GM19395 (cell line): ENCODE measurements around the gene IST1.
"Not testable (repeated sequence)": the region's sequence is repeated elsewhere in the genome, so short reads cannot be mapped to it uniquely, and the experiment has no call there.

Source experiments
- ATAC-seq: cut with Tn5 transposase; IDR thresholded peaks from one replicate; pipeline ENCODE4 v1.9.1; 2021; ENCODE audit warnings: mild to moderate bottlenecking, moderate library complexity; ENCODE audit not compliant: unreplicated experiment

IST1 gene

GRCh38 chr16:71894921-71895678 is at the start of gene IST1:
TSS of gene IST1 (plus strand) at chr16:71895531. CDS start at chr16:71915641, 20,110 bp downstream.
- peak; percentile 78 for ATAC-seq

- peak; percentile 74 for ATAC-seq
Measured at GRCh38 chr16:71845639-71846430, 49.5 kb upstream of the IST1 start, which contains the start of gene ATXN1L. TSS of gene ATXN1L (plus strand) at chr16:71845976. CDS start at chr16:71849741, 3,765 bp downstream.

DNA sequence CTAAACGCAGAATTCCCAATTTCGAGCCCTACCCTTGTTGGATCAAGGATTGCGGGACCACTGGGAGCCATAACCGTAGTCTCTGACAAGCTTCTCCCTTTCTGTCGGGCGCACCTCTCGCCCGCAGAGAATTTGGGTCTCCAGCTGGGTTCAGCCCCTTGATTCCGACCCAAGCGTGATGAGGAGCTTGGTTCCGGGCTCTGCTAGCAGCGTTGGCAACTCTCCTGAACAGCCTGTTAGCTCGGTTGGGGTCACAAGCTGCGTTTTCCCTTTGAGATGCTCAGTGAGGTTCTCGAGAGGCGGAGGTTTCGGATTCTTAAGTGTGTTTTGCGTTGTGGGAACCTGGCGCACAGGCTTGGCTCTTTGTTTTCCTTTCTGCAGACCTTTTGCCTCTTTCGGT is 48.9 kb upstream of the IST1 start:
- ATAC-seq: no peak

DNA sequence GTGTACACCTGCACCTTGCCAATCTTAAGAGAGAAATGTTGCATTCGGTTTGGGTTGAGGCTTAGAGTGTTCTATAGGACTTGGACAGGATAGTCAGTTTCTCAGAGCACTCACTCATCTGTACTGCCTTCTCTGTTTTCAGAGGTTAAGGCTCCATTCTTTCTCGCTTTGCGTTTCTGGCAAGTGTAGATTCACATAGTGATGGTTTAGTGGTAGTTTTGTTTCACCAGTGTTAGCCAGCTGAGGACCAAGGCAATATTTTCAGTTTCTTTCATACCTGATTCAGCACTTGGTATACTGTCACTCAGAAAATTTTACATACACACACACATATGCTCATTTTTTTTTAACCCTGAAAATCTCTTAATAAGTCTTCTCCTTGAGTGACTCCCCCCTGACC is 48.2 kb upstream of the IST1 start:
- ATAC-seq: no peak

DNA sequence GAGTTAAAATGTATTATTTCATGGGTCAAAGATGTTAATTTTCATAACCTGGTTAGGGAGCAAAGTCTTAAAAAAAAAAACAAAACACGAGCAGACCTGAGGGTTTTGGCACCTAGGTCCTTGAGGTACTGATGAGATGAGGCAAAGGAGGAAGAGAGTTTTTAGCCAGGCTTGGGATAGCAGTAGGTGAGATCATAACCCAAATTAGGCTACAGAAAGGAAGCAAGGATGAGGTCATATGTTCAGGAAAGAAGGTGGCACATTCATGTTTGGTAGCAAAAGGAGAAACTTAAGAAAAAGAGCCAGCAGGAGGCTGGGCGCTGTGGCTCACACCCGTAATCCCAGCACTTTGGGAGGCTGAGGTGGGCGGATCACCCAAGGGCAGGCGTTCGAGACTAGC is 46.7 kb upstream of the IST1 start:
- ATAC-seq: no peak

- ATAC-seq: no peak
Measured at GRCh38 chr16:71851746-71852145, 43.6 kb upstream of the IST1 start.

- no peak for ATAC-seq
Measured at GRCh38 chr16:71852158-71852557, 43.2 kb upstream of the IST1 start.

DNA sequence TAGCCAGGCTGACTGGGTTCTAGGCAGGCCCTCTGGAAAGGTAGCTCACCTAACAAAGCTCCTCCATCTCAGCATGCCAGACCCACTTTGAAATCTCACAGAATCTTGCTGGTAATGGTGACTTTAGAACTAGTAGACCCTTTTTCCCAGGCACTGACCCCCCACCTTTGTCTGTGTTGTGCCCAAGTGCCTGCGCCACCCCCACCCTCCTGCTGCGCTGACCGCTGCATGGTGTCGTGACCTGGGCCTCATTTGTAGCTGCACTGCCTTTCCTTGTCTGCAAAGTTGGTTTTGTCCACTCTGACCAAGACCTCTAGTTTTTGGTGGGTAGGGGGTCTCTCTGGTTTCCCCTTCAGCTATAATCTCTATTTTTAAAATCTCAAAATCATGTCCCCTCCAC is 42.8 kb upstream of the IST1 start:
- ATAC-seq: no peak

DNA sequence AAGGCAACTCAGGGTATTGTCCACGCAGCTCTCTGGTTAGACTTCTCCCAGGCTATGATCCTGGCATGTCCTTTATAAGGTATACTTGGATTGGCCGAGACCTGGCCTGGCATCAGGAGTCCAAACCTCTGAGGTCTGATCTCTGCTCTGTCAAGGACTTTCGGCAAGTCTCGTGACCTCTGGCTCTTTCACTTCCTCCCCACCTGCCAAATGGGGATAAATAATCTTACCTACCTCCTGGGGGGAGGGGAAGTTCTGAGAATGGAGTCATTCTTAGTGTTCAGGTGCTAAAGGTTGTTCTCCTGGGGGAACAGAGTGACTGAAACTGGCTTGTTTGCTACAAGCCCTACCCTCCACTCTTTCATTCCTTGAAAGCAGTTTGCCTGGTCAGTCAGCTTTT is 41.9 kb upstream of the IST1 start:
- peak; percentile 80 for ATAC-seq

DNA sequence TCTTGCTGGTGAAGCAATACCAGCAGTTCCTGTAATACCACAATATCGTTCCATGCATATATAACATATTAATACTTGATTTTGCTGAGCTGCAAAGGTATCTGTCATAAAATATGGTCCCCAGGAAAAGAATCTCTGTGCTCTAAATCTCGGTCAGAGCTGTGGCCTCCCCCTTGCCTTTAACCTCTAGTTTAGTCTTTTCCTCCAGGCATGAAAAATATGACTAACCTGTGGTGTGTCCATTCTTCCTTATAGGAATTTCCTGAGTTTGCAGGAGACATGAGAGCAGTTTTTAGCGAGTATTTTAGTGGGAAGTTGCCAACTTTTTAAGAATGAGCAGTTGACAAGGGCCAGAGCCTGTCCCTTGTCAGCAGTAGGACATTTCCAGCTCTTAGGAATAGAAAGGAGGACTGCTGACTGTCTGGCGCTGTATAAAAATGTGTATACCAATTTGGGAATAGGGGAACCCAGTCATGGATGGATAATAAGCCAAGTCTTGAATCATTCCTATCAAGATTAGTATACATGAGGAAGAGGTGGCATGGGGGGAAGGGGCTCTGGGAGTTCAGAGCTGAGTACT is 40.9 kb upstream of the IST1 start:
- ATAC-seq: no peak

GRCh38 chr16:71855937-71856662 is 39.2 kb upstream of the IST1 start:
- ATAC-seq: no peak

DNA sequence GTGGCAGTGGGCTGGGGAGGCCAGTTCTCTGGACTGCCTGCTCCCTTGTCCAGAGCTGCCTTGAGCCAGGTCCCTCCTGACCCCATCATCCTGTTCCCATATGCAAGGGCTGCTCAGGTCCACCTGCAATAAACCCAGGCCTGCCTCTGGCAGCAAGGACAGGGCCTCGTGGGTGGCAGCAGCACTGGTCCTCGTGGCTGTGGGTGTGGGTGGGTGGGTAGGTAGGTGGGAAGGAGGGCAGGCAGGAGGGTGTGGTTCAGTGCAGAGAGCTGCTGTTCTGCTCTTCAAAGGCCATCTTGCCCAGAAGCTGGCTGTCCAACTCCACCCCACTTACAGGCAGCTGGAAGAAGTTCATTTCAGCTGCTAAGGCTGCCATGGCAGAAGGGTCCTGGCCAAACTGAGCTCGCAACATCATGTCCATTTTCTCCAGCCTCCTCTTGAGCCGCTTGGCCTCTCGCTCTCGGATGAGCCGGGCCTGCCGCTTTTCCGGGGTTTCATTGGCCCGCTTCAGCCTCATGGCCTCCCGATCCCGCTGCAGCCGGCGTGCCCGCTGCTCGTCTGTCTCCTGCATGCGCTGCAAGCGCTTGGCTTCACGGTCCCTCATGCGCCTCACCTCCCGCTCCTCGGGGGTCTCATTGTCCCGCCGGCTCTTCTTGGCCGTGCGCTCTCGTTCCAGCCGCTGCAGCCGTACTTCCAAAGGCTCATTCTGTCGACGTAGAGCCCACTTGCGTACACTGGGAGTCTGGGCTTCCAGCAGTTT is 35.4 kb upstream of the IST1 start:
- no peak for ATAC-seq

GRCh38 chr16:71863995-71864394 is 31.3 kb upstream of the IST1 start:
- ATAC-seq: no peak

DNA sequence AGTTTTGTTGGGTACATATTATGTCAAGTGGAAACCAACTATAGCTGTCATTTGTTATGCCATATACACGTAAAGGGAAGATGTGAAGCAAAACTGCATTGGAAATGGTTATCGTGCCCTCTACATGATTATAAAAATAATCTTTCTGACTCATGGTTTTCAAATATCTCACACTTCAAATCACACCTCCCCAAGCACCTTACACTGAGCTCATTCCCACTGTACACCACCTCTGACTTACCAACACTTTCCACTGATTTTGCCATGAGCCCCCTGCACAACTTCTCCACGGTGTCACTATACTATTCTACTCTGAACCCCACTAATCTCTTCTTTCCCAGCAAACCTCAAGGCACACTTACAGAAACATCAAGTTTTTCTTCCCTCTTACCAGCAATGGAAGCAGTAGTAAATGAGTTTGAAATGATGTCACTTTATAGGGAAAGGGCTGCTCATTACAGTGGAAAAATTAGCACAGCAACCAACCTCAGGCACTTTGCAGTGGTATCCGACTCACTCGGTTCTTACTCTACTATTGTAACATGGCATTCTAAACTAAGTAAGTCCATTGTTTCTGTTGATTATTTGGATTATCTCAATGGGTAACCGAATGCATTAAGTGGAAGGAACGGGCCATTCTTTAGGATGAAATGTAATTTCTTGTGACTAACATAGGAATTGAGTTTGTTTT is 30.0 kb upstream of the IST1 start:
- no peak for ATAC-seq

DNA sequence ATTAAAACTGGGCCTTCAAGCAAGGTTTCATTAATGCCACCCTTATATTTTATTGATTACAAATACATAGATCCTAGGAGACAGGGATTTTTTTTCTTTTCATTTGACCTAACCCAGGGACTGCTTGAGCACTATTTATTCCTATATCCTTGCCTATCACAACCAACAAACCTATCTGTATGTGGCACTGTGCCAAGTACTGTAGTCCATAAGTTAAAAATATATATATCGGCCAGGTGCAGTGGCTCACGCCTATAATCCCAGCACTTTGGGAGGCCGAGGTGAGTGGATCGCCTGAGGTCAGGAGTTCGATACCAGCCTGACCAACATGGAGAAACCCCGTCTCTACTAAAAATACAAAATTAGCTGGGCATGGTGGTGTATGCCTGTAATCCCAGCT is 28.2 kb upstream of the IST1 start:
- ATAC-seq: not testable (repeated sequence)

- no peak for ATAC-seq
Measured at GRCh38 chr16:71867939-71868338, 27.4 kb upstream of the IST1 start.

GRCh38 chr16:71869089-71869488 is 26.2 kb upstream of the IST1 start:
- ATAC-seq: no peak

GRCh38 chr16:71870818-71871217 is 24.5 kb upstream of the IST1 start:
- ATAC-seq: no peak

DNA sequence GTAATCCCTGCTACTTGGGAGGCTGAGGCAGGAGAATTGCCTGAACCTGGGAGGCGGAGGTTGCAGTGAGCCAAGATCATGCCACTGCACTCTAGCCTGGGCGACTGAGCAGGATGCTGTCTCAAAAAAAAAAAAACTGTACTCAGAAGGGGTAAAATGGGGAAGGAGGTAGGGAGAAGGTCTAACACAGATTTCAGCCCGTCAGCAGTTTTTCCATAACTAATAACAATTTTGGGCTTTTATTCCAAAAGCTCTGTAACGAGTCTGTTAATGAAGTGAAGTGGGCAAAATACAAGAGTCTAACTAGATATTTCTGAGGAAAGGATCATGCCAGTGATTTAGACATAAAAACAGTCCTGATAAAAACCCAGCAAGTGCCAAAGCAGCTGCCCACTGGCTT is 22.1 kb upstream of the IST1 start:
- no peak for ATAC-seq

- no peak for ATAC-seq
Measured at GRCh38 chr16:71878911-71879310, 16.4 kb upstream of the IST1 start.
